CD8-positive, alpha-beta memory T cell (primary cell): Measurements from ENCODE around the gene MYCN. TPM values are rescaled to one million over a fixed set of nuclear protein-coding genes. Genes with fewer than 3 reads are reported as not detected.
A peak's percentile ranks its signal among the peaks of the same experiment; 100 is the strongest.

Experiments
- CTCF ChIA-PET: fragments of 350-600 bp; sonication (Branson Sonifier 250); formaldehyde crosslinking; loops from one replicate; lab custom pipeline; 2021; ENCODE audit warnings: antibody characterized with exemption; lab: Charles Lee
- POLR2A ChIA-PET: fragments of 350-600 bp; sonication (Branson Sonifier 250); formaldehyde crosslinking; loops from one replicate; lab custom pipeline; 2021; ENCODE audit warnings: antibody characterized with exemption; lab: Charles Lee
- DNase-seq, 5 donors: peaks; one replicate each; pipeline versions ENCODE4 v3.0.0 to v3.0.0-alpha.2; 2020 to 2022; ENCODE audit warnings: mixed read lengths in 1 of 5
- H3K27ac ChIP-seq: one replicate; pipeline ENCODE4 v1.7.0; 2013; ENCODE audit warnings: low read depth, mild to moderate bottlenecking, low read length, moderate library complexity
- H3K27me3 ChIP-seq: 2 replicates; pipeline ENCODE4 v1.7.0; 2013; ENCODE audit warnings: low read length, mild to moderate bottlenecking; ENCODE audit not compliant: insufficient read depth, poor library complexity, severe bottlenecking
- H3K36me3 ChIP-seq: 2 replicates; pipeline ENCODE4 v1.7.0; 2013; ENCODE audit warnings: mild to moderate bottlenecking, low read length, moderate library complexity; ENCODE audit not compliant: insufficient read depth
- H3K4me1 ChIP-seq: 2 replicates; pipeline ENCODE4 v1.7.0; 2013; ENCODE audit warnings: mild to moderate bottlenecking, low read length, moderate library complexity; ENCODE audit not compliant: insufficient read depth
- H3K4me3 ChIP-seq: 2 replicates; pipeline ENCODE4 v1.7.0; 2013; ENCODE audit warnings: mild to moderate bottlenecking, low read length
- H3K9me3 ChIP-seq: 2 replicates; pipeline ENCODE4 v1.7.0; 2013; ENCODE audit warnings: mild to moderate bottlenecking, low read length
- H3K27ac Mint-ChIP-seq, 8 donors: one replicate each; pipeline ENCODE4 v1.8.0; 2020 to 2021; ENCODE audit warnings: mixed read lengths in 8 of 8, mild to moderate bottlenecking in 6 of 8, inconsistent platforms in 3 of 8, moderate library complexity in 3 of 8
- H3K27me3 Mint-ChIP-seq, 2 donors: one replicate each; pipeline ENCODE4 v1.8.0; 2020 to 2021; ENCODE audit warnings: mixed read lengths in 2 of 2, mild to moderate bottlenecking in 1 of 2, moderate library complexity in 1 of 2
- H3K36me3 Mint-ChIP-seq, 3 donors: one replicate each; pipeline ENCODE4 v1.8.0; 2020 to 2021; ENCODE audit warnings: mixed read lengths in 3 of 3, inconsistent platforms in 1 of 3, mild to moderate bottlenecking in 1 of 3
- H3K4me1 Mint-ChIP-seq, 3 donors: one replicate each; pipeline ENCODE4 v1.8.0; 2020 to 2021; ENCODE audit warnings: mixed read lengths in 3 of 3, inconsistent platforms in 1 of 3, mild to moderate bottlenecking in 1 of 3
- H3K4me3 Mint-ChIP-seq, 7 donors: one replicate each; pipeline ENCODE4 v1.8.0; 2020 to 2021; ENCODE audit warnings: mixed read lengths in 7 of 7, mild to moderate bottlenecking in 6 of 7, moderate library complexity in 4 of 7, inconsistent platforms in 2 of 7
- H3K9me3 Mint-ChIP-seq, 5 donors: one replicate each; pipeline ENCODE4 v1.8.0; 2020 to 2022; ENCODE audit warnings: mixed read lengths in 5 of 5, mild to moderate bottlenecking in 3 of 5, moderate library complexity in 2 of 5, inconsistent platforms in 1 of 5
- polyA plus RNA-seq: library from polyadenylated mRNA; unstranded; fragments of 300-500 nt; fragmentation: Illumina TruSeq; gene quantifications from one replicate; pipeline ENCODE4 v1.2.3, GENCODE V29; 2021
- total RNA-seq, 2 experiments: library from RNA; stranded (reverse); gene quantifications; one replicate each; pipeline ENCODE4 v1.2.3, GENCODE V29; 2021

The MYCN gene
- total and polyA plus RNA-seq, 3 experiments from 2014 or later = not detected

- peaks cover 40 to 51% of the 10 kb centered on the region in 2 donors for H3K27me3 Mint-ChIP-seq
- Histone ChIP-seq H3K9me3 (no peaks in the 10 kb centered on the region), H3K27ac (no peak overlapping the region), H3K36me3 (no peaks in the 10 kb centered on the region), H3K4me3 (no peak overlapping the region), H3K4me1 (peaks cover 18% of the 10 kb centered on the region), H3K27me3 (peaks cover 17% of the 10 kb centered on the region)
- H3K27ac Mint-ChIP-seq = peak overlapping the region in 1 of 8 donors; percentile 34
- no peaks in the 10 kb centered on the region for H3K36me3 Mint-ChIP-seq
- ChIA-PET POLR2A (no interaction called here), CTCF (no interaction called here)
- peaks cover 0 to 6% (median 1%) of the 10 kb centered on the region in 5 donors for H3K9me3 Mint-ChIP-seq
- peak overlapping the region in 6 of 7 donors; percentile 17 to 55 (median 51) for H3K4me3 Mint-ChIP-seq
- DNase-seq = no peak
- peaks cover 4 to 24% (median 8%) of the 10 kb centered on the region in 3 donors for H3K4me1 Mint-ChIP-seq
Measured at GRCh38 chr2:15940661-15941480, 521 bp downstream of the MYCN start.

GRCh38 chr2:15941481-15941850 is 1.1 kb downstream of the MYCN start:
- Histone ChIP-seq H3K4me3 (no peak overlapping the region), H3K9me3 (no peaks in the 10 kb centered on the region), H3K27me3 (peaks cover 17% of the 10 kb centered on the region), H3K4me1 (peaks cover 18% of the 10 kb centered on the region), H3K27ac (no peak overlapping the region), H3K36me3 (no peaks in the 10 kb centered on the region)
- Mint-ChIP-seq H3K27me3 (peaks cover 40 to 51% of the 10 kb centered on the region in 2 donors), H3K27ac (peak overlapping the region in 1 of 8 donors; percentile 34), H3K4me1 (peaks cover 4 to 24% (median 8%) of the 10 kb centered on the region in 3 donors), H3K9me3 (peaks cover 0 to 6% (median 1%) of the 10 kb centered on the region in 5 donors), H3K36me3 (no peaks in the 10 kb centered on the region), H3K4me3 (peak overlapping the region in 4 of 7 donors; percentile 17 to 54 (median 50))
- DNase-seq = no peak
- POLR2A ChIA-PET = no interaction called here
- CTCF ChIA-PET = no interaction called here

- Mint-ChIP-seq H3K9me3 (peaks cover 0 to 6% (median 1%) of the 10 kb centered on the region in 5 donors), H3K27me3 (peaks cover 40 to 49% of the 10 kb centered on the region in 2 donors), H3K36me3 (no peaks in the 10 kb centered on the region), H3K4me1 (peaks cover 4 to 24% (median 8%) of the 10 kb centered on the region in 3 donors), H3K27ac (no peak overlapping the region), H3K4me3 (peak overlapping the region in 1 of 7 donors; percentile 12)
- POLR2A ChIA-PET = no interaction called here
- CTCF ChIA-PET = no interaction called here
- no peaks in the 10 kb centered on the region for H3K36me3 ChIP-seq
- no peak overlapping the region for H3K4me3 ChIP-seq
- H3K9me3 ChIP-seq = no peaks in the 10 kb centered on the region
- H3K4me1 ChIP-seq = peaks cover 18% of the 10 kb centered on the region
- peaks cover 17% of the 10 kb centered on the region for H3K27me3 ChIP-seq
- DNase-seq = peak in 1 of 5 donors; percentile 10
- no peak overlapping the region for H3K27ac ChIP-seq
Measured at GRCh38 chr2:15941871-15942710, 1.7 kb downstream of the MYCN start.

- Histone ChIP-seq H3K9me3 (no peaks in the 10 kb centered on the region), H3K4me3 (no peak overlapping the region), H3K4me1 (peaks cover 18% of the 10 kb centered on the region), H3K27me3 (peaks cover 17% of the 10 kb centered on the region), H3K27ac (no peak overlapping the region), H3K36me3 (no peaks in the 10 kb centered on the region)
- ChIA-PET POLR2A (no interaction called here), CTCF (no interaction called here)
- Mint-ChIP-seq H3K27me3 (peaks cover 40 to 43% of the 10 kb centered on the region in 2 donors), H3K4me3 (peak overlapping the region in 4 of 7 donors; percentile 14 to 72 (median 52)), H3K27ac (no peak overlapping the region), H3K9me3 (peaks cover 0 to 6% (median 1%) of the 10 kb centered on the region in 5 donors), H3K36me3 (no peaks in the 10 kb centered on the region), H3K4me1 (peaks cover 4 to 24% (median 8%) of the 10 kb centered on the region in 3 donors)
- peak in 1 of 5 donors; percentile 8 for DNase-seq
Measured at GRCh38 chr2:15942711-15943345, 2.5 kb downstream of the MYCN start.

GRCh38 chr2:15943378-15944280 is 3.3 kb downstream of the MYCN start:
- H3K4me3 ChIP-seq = no peak overlapping the region
- H3K4me1 Mint-ChIP-seq = peaks cover 4 to 24% (median 8%) of the 10 kb centered on the region in 3 donors
- POLR2A ChIA-PET = no interaction called here

GRCh38 chr2:15944325-15945017 is 4.1 kb downstream of the MYCN start:
- peaks cover 10% of the 10 kb centered on the region for H3K27me3 ChIP-seq
- no peak overlapping the region for H3K27ac Mint-ChIP-seq
- H3K9me3 Mint-ChIP-seq = peaks cover 0 to 3% (median 2%) of the 10 kb centered on the region in 5 donors
- H3K4me3 Mint-ChIP-seq = no peak overlapping the region
- H3K4me1 ChIP-seq = peaks cover 18% of the 10 kb centered on the region
- ChIA-PET CTCF (no interaction called here), POLR2A (no interaction called here)
- H3K9me3 ChIP-seq = no peaks in the 10 kb centered on the region
- peaks cover 1 to 18% (median 8%) of the 10 kb centered on the region in 3 donors for H3K4me1 Mint-ChIP-seq
- no peaks in the 10 kb centered on the region for H3K36me3 ChIP-seq
- H3K27me3 Mint-ChIP-seq = peaks cover 32% of the 10 kb centered on the region in 2 donors
- H3K4me3 ChIP-seq = no peak overlapping the region
- peaks cover 0 to 2% (median 0%) of the 10 kb centered on the region in 3 donors for H3K36me3 Mint-ChIP-seq
- no peak for DNase-seq
- H3K27ac ChIP-seq = no peak overlapping the region

More at GRCh38 chr2:15943378-15944280, 3.3 kb downstream of the MYCN start:
- peaks cover 0 to 3% (median 1%) of the 10 kb centered on the region in 5 donors for H3K9me3 Mint-ChIP-seq
- no peaks in the 10 kb centered on the region for H3K9me3 ChIP-seq
- peaks cover 18% of the 10 kb centered on the region for H3K4me1 ChIP-seq
- peak overlapping the region in 2 of 7 donors; percentile 52 to 61 for H3K4me3 Mint-ChIP-seq
- H3K27me3 Mint-ChIP-seq = peaks cover 36 to 37% of the 10 kb centered on the region in 2 donors
- H3K27ac Mint-ChIP-seq = no peak overlapping the region
- peak in 1 of 5 donors; percentile 34 for DNase-seq
- H3K36me3 ChIP-seq = no peaks in the 10 kb centered on the region
- CTCF ChIA-PET = no interaction called here
- no peak overlapping the region for H3K27ac ChIP-seq
- H3K36me3 Mint-ChIP-seq = no peaks in the 10 kb centered on the region
- H3K27me3 ChIP-seq = peaks cover 17% of the 10 kb centered on the region
